Osteoblast (primary cell): ENCODE measurements around the gene SNED1. TPM values are rescaled to one million over a fixed set of nuclear protein-coding genes. Genes with fewer than 3 reads are reported as not detected.

Experiments used
- DNase-seq: peaks from one replicate; pipeline ENCODE4 v3.0.0; 2011; ENCODE audit warnings: low spot score, mixed read lengths; ENCODE audit not compliant: insufficient read length; ENCODE audit errors: missing footprints
- H2AFZ ChIP-seq: 2 replicates; pipeline ENCODE4 v1.6.0; 2011; ENCODE audit warnings: mild to moderate bottlenecking, low read length
- H3K27ac ChIP-seq: 2 replicates; pipeline ENCODE4 v1.5.1; 2011; ENCODE audit warnings: mild to moderate bottlenecking, low read depth, low read length, moderate library complexity
- H3K27me3 ChIP-seq: 2 replicates; pipeline ENCODE4 v1.6.0; 2012; ENCODE audit warnings: mild to moderate bottlenecking, control low read depth, inconsistent platforms, low read length, moderate library complexity; ENCODE audit not compliant: insufficient read depth
- H3K36me3 ChIP-seq: 2 replicates; pipeline ENCODE4 v1.5.1; 2011; ENCODE audit warnings: mild to moderate bottlenecking, low read length, control low read depth, moderate library complexity; ENCODE audit not compliant: insufficient read depth
- H3K4me1 ChIP-seq: 2 replicates; pipeline ENCODE4 v1.5.1; 2011; ENCODE audit warnings: mild to moderate bottlenecking, low read length, control low read depth, moderate library complexity; ENCODE audit not compliant: insufficient read depth
- H3K4me2 ChIP-seq: 2 replicates; pipeline ENCODE4 v1.6.0; 2011; ENCODE audit warnings: mild to moderate bottlenecking, low read length; ENCODE audit not compliant: insufficient read depth
- H3K4me3 ChIP-seq: fragments of 200-600 bp; sonication (generic); 3 replicates; pipeline ENCODE4 v1.5.1; 2012; ENCODE audit warnings: mild to moderate bottlenecking, low read length, inconsistent platforms; ENCODE audit not compliant: insufficient read depth
- H3K79me2 ChIP-seq: 2 replicates; pipeline ENCODE4 v1.6.0; 2012; ENCODE audit warnings: mild to moderate bottlenecking, low read length, control low read depth, inconsistent platforms; ENCODE audit not compliant: insufficient read depth
- H3K9me3 ChIP-seq: 2 replicates; pipeline ENCODE4 v1.5.1; 2011; ENCODE audit warnings: low read depth, low read length, control low read depth
- H4K20me1 ChIP-seq: 2 replicates; pipeline ENCODE4 v1.6.0; 2012; ENCODE audit warnings: mild to moderate bottlenecking, low read length, control low read depth; ENCODE audit not compliant: insufficient read depth
- CTCF ChIP-seq: IDR thresholded peaks from 2 replicates; pipeline ENCODE4 v1.5.1; 2011; ENCODE audit warnings: mild to moderate bottlenecking, low read depth, low read length, moderate library complexity; ENCODE audit errors: extremely low read depth
- total RNA-seq: library from RNA; depleted of rRNA; stranded (reverse); fragments of >200 nt; gene quantifications from 2 replicates; pipeline ENCODE4 v1.2.3, GENCODE V29; 2012

SNED1 gene
- total RNA-seq, 1 donor, result 94.8 TPM

- DNase-seq, result peak; percentile 99
- Histone ChIP-seq H3K27ac (peak overlapping the region; percentile 10), H3K4me3 (peak overlapping the region; percentile 50), H4K20me1 (no peaks in the 10 kb centered on the region), H3K4me2 (peak overlapping the region; percentile 64), H3K9me3 (peaks cover 8% of the 10 kb centered on the region), H3K27me3 (no peaks in the 10 kb centered on the region), H3K4me1 (peaks cover 30% of the 10 kb centered on the region), H3K79me2 (no peaks in the 10 kb centered on the region), H2AFZ (peak overlapping the region; percentile 88), H3K36me3 (no peaks in the 10 kb centered on the region)
- TF ChIP-seq CTCF, result no peak
Measured at GRCh38 chr2:240991378-240992263, 6.8 kb upstream of the SNED1 start.

DNA sequence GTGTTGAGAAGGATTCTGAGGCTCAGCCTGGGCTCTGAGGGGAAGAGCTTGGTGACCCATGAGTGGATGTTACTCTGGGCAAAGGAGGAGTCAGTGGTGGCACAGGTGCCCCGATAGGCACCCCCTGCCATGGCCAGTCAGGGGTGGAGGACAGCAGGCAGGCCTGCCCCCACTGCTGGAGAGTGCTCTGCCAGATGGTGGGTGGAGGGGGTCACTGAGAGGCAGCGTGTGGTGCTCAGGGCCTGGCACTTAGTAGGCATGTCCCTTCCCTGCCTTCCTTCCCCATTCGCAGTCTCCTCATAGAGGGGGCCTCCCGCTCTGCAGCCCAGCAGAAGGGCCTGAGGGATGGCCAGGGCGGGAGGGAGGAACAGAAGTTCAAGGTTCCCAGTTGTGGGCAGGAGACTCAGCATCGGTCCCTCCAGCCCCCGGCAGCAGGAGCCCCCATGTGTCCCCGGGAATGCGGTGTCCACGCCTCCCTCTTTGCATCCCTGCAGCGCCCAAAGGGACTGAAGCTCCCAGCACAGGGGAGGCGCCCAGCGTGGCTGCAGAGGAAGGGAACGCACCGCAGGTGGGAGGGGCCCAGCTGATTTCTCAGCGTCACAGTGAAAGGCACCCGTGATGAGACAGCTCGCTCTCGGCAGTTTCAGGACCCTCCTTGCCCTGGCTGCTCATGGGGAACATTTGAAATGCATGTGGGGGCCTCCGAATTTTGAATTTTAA, 5.7 kb upstream of the SNED1 start:
- Histone ChIP-seq H3K27ac (no peak overlapping the region), H3K79me2 (no peaks in the 10 kb centered on the region), H3K4me1 (peaks cover 25% of the 10 kb centered on the region), H2AFZ (peak overlapping the region; percentile 88), H4K20me1 (no peaks in the 10 kb centered on the region), H3K4me3 (no peak overlapping the region), H3K4me2 (no peak overlapping the region), H3K36me3 (no peaks in the 10 kb centered on the region), H3K27me3 (no peaks in the 10 kb centered on the region), H3K9me3 (peaks cover 8% of the 10 kb centered on the region)
- DNase-seq, result peak; percentile 45
- TF ChIP-seq CTCF, result no peak

GRCh38 chr2:240993446-240994170, 4.8 kb upstream of the SNED1 start:
- peaks cover 26% of the 10 kb centered on the region for H3K4me1 ChIP-seq
- TF ChIP-seq CTCF, result no peak
- H3K9me3 ChIP-seq, result peaks cover under 1% of the 10 kb centered on the region
- H3K4me3 ChIP-seq, result no peak overlapping the region
- peak; percentile 47 for DNase-seq
- no peak overlapping the region for H3K4me2 ChIP-seq
- H3K36me3 ChIP-seq, result no peaks in the 10 kb centered on the region
- H2AFZ ChIP-seq, result no peak overlapping the region
- H4K20me1 ChIP-seq, result no peaks in the 10 kb centered on the region
- no peaks in the 10 kb centered on the region for H3K79me2 ChIP-seq
- H3K27ac ChIP-seq, result no peak overlapping the region
- H3K27me3 ChIP-seq, result no peaks in the 10 kb centered on the region
